Dedifferentiated amniotic fluid mesenchymal stem cell (primary cell): Measurements from ENCODE around the gene CHST12.
A peak's percentile ranks its signal among the peaks of the same experiment; 100 is the strongest.
"Not testable (repeated sequence)": the region's sequence is repeated elsewhere in the genome, so short reads cannot be mapped to it uniquely, and the experiment has no call there.

Source experiments
- DNase-seq: peaks from one replicate; pipeline ENCODE4 v3.0.0-alpha.2; 2016; ENCODE audit errors: extremely low spot score

The CHST12 gene

DNA sequence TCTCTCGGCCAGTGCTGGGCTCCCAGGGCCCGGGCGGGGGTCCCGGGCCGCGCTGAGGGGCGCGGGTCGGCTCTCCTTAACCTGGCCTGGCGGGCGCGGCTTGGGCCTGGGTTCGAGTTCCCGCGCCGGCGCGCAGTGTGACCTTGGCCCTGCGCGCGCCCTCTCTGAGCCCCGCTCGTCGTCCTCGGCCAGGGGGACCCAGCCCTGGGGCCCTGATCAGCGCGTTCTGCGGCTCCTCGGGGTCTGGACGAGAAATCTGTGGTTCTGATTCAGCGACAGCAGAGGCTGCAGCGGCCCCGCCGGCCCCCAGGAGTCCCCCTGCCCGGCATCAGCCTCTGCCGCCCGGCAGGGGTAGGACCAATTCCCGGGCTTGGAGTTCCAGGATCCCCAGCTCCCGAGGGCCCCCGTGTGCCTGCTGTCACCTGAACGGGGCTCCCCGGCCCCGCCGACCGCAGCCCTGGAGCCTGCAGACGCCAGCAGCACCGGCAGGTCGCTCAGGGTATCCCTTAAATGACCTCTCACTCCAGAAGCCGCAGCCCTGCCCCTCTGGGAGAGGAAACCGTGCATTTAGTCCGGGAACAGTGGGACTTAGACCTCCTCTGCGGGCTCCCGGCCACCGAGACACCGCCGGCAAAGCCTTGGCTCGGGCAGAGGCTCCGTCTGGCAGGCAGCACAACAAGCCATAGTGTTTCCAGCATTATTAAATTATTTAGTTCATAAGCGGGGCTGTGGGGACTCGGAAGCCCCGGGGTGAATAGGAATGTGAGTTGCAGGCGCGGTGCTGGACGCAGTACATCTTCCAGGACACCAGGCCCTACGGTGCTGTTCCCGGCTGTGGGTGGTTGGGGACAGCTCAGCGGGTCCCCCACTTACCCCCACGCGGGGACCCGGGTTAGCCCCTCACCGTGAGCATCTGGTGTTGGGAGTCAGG, 572 bp downstream of the CHST12 start:
- peak; percentile 16 for DNase-seq

DNA sequence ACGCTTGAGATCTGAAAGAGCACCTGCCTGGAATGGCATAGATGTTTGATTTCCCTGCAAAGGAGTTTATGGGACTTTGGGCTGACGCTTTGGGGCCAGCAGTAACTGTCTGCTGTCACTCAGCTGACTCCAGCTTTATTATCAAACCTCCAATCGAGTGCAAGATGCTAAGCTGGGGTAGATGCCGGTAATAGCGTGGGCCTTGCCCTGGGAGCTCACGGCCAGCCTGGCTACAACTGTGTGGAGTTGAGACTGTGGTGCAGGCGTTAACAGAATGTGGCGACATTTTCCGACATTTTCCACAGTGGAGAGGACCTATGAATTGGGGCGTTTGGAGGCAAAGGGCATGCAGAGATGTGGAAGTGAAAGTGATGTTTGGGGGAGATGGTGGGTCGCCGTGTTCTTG, 1.3 kb downstream of the CHST12 start:
- DNase-seq = no peak

DNA sequence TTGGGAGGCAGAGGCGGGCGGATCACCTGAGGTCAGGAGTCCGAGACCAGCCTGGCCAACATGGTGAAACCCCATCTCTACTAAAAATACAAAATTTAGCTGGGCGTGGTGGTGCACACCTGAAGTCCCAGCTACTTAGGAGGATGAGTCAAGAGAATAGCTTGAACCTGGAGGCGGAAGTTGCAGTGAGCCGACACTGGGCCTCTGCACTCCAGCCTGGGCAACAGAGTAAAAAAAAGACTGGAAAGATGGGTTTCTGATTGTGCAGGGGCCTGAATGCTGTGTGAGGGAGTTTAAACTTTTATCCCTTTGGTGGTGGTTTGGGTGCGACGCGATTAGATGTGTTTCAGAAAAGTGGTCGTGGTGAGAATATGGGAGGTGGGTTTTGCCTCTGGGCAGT, 1.8 kb downstream of the CHST12 start:
- no peak for DNase-seq

DNA sequence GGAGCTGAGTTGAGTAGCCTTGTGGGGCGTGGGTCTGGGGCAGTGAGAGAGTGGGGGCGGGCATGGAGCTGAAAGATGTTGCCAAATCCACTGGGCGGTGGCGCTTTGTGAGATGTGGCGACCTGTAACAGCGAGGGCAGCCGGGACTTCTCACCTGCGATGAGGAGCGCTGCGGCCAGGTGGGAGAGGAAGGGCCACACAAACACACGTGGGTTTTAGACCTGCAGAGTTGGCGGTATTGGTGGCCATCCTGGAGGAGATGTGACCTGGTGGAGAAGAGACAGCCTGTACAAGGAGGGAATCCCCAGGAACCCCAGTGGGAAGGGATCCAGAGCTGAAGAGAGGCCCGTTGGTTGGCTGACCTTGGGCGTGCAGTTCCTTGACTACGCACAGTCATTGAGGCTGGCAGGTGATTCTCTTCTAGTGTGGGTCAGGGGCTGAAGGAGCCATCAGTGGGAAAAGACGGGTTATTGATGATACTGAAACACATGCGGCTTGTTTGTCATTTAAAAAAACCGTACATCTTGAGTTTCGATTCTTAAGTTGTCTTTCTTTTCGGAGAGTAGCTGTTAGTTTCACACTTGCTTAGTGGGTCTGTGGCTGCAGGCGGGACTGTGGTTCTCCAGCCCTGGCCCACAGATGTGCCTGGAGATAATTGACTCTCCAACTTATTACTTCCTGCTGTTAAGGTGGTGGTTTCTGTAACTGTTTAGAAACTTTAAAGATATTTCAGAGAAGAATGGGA, 2.4 kb downstream of the CHST12 start:
- no peak for DNase-seq

DNA sequence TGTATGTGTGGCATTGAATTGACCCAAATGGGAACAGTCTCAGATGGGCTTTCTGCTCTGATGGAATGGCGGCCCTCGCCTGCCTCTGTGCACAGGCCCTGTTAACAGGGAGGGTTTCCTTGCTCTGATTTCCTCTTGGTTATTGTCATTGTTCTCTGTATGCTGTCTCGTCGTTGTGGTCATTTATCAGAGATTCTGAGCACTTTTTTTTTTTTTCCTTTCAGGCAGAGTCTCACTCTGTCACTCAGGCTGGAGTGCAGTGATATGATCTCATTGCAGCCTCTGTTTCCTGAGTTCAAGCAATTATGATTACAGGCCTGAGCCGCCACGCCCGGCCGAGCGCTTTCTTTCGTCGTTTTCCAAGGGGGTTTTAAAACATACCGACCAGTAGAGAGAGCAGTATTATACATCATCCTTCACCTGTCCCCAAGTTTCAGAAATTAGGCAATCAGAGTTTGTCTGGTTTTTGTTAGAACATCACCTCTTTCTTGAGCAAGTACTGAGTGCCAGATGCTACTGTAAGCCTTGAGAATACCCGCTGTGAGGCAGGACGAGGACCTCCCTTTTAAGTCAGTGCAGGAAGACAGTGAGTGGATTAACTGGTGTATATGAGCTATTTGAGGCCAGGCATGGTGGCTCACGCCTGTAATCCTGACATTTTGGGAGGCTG, 6.5 kb downstream of the CHST12 start:
- DNase-seq = no peak

DNA sequence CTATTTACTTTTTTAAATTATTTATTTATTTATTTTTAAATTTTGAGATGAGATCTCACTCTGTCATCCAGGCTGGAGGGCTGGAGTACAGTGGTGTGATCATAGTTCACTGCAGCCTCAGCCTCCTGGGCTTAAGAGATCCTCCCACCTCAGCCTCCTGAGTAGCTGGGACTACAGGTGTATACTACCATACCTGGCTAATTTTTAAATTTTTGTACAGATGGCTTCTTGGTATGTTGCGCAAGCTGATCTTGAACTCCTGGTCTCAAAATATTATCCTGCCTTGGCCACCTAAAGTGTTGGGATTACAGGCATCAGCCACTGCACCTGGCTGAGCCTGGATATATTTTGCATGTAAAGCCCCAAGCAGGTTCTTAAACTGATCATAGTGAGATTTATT, 7.6 kb downstream of the CHST12 start:
- no peak for DNase-seq

DNA sequence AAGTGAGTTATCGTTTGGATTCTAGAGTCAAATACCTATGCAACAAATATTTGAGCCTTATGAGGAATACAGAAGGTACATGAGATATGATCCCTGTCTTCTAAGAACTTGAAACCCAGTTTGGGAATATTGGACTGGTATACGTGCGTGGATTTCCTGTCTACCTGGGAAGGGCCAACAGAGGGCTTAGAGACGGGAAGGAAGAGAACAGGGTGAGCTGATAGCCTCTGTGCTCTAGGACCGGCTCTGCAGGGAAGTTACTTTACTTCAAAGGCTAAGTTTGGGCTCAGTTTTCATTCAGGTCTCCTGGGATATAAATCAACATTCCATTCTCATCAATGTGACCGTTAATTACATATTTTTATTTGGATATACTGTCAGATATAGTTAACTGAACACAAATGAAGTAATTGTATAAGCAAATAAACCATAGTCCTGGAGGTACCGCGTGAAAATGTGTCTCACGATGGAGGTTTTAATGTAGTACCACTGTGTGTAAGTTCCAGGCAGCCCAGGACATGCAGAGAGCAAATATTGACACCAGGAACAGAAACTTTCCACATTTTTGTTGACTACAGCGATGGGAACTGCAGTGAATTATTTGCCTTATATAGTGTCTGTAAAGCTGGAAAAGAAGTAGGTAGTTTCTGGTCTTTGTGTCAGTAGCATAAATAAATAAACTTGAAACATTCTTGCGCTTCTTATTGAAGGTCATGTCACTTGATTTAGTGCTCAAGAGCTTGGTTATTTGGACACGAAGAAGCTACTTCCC, 8.6 kb downstream of the CHST12 start:
- no peak for DNase-seq

DNA sequence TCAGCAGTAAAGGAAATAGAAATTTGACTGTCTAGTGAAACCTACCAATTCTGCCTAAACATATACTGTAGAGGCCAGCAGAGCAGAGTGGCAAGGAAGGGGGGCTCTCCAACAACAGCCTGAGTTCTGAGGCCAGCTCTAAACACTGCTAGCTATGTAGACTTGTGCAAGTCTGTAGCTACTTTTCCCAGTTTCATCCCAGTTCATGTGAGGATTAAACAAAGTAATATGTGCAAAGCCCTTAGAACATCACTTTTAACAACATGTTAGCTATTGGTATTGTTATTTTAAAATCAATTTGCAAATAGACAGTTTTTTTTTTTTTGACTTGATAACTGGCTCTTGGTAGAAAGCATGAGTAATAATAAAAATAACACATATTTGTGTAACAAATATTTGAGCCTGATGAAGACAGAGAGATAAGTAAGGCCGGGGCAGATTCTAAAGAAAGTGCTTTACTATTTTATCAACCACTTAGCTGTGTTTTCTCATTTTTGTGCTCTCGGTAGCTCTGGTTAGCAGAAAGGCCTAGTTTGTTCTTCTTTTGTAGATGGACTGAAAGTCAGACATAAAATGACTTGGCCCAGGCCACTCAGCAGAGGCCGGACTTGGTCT, 9.3 kb downstream of the CHST12 start:
- DNase-seq = no peak

DNA sequence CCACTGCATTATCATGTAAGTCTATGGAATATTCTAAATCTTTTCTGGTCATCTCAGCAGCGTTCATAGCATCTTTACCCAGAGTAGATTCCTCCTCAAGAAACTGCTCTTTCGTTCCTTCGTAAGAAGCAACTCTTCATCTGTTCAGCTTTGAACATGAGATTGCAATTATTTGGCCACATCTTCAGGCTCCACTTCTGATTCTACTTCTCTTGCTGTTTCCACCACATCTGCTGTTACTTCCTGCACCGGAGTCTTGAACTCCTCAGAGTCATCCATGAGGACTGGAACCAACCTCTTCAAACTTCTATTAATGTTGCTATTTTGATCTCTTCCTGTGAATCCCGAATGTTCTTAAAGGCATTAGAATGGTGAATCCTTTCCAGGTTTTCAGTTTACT, 12.7 kb downstream of the CHST12 start:
- DNase-seq = no peak

DNA sequence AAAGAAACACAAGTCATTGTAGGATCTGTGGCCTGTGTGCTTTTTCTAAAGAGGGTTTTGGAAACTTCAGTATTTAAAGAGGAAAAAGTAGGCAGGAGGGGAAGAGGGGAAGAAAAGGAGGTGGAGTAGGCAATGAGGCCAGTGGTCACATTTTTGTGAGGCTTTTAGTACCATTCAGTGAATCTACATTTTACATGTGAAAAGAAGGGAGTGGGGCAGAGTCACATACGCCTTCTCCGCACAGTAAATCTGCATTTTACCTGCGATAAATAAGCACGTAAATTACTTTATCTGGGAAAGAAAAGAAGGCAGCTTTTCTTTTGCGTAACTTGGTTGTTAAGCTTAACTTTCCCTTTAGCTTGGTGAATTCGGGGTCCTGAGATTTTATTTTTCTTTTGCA, 13.2 kb downstream of the CHST12 start:
- no peak for DNase-seq

DNA sequence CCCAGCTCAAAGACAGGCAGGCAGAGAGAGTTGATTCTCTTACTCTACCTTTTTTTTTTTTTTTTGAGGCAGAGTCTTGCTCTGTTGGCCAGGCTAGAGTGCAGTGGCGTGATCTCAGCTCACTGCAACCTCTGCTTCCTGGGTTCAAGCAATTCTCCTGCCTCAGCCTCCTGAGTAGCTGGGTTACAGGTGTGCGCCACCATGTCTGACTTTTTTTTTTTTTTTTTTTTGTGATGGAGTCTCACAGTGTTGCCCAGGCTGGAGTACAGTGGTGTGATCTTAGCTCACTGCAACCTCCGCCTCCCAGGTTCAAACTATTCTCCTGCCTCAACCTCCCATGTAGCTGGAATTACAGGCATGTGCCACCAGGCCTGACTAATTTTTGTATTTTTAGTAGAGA, 13.8 kb downstream of the CHST12 start:
- DNase-seq = not testable (repeated sequence)

DNA sequence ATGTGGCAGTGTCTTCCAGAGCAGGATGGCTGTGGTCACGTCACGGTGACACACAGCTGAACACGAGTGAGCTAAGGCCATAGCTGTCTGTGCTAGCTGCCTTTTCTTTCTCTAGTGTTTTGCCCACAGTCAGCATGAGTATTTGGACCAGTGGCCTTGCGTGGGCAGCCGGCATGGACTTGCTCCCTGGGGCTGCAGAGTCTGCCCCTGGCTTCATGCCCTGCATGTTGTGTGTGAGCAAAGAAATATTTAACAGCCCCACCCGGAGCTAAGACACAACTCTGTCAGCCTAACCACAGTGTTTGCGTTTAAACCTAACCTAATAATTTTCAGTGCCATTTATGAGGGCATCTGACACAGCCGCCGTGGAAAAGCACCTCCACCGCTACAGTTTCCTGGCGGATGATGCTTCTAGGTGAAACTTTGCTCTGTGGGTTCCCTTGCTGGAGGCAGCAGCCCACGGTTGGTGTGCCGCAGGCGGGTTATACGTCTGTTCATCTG, 14.6 kb downstream of the CHST12 start:
- peak; percentile 59 for DNase-seq

DNA sequence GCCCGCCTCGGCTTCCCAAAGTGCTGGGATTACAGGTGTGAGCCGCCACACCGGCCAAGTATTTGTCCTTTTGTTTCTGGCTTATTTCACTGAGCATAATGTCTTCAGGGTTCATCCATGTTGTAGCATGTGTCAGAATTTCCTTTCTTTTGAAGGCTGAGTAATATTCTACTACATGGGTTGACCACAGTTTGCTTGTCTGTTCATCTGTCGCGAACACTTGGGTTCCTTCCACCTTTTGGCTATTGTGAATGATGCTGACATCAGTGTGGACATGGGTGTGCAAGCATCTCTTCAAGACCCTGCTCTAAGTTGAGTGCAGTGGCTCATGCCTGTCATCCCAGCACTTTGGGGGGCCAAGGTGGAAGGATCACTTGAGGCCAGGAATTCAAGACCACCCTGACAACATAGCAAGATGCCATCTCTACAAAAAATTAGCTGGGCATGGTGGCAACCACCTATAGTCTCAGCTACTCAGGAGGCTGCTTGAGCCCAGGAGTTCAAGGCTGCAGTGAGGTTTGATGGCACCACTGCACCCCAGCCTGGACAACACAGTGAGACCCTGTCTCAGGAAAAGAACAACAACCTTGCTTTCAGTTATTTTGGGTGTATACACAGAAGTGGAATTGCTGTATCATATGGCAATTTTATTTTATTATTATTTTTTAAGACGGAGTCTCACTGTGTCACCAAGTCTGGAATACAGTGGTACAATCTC, 17.0 kb downstream of the CHST12 start:
- no peak for DNase-seq

DNA sequence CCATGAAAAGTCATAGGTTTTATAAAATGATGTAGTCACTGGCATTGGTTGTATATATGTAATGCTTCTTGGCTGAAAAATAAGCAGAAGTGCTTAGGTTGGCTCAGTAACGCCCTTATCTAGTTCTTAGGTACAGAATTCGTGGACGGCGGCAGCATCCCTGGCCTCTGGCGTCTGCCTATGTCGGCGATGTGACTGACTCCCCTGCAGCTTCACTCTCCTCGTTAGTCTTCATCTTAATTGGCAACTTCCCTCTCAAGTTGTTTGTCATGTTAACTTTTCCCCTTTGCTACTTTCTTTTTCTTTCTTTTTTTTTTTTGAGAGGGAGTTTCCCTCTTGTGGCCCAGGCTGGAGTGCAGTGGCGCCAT, 18.5 kb downstream of the CHST12 start:
- no peak for DNase-seq

DNA sequence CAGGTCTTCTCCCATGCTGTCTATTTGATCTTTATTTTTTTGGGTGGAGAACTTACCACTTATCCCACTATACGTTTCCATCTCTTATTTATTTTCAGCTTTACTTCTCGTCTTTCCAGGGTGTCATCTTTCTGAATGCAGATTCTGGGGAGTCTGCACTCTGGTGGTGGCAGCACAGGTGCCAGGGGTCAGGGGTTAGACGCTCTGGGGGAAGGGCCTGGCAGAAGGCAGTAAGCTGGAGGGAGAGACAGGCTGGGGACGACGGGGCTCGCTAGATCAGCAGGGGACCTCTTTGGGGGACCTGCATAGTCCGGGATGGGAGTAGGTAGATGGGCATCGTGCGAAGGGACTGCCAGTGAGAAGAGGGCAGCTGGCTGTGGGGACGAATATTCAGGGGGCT, 22.3 kb downstream of the CHST12 start:
- no peak for DNase-seq

DNA sequence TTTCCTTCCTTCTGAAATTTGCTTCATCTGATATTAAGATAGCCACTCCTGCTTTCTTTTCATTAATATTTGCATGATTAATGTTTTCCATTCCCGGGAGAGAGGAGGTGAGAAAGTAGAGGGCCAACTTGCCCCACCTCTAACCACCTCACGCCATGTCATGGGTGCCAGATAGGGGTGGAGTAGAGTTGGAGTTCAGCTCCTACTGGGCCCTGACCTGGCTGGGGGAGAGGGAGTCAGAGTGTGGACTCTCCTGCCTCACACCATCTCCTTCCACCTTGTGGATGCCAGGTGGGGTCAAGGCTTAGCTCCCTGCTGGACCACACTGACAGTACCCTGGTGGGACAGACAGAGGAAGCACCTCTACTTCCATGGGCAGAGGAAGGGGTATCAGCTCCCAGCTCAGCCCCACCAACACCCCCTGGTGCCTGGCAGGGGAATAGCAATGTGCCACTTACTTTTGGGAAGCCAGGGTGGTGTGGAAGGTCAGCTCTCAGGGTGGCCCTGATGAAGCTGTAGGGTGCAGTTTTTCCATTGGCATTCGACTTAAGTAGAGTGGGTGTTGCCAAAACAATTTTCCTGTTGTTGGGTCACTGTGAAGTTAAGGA, 28.0 kb downstream of the CHST12 start:
- no peak for DNase-seq

DNA sequence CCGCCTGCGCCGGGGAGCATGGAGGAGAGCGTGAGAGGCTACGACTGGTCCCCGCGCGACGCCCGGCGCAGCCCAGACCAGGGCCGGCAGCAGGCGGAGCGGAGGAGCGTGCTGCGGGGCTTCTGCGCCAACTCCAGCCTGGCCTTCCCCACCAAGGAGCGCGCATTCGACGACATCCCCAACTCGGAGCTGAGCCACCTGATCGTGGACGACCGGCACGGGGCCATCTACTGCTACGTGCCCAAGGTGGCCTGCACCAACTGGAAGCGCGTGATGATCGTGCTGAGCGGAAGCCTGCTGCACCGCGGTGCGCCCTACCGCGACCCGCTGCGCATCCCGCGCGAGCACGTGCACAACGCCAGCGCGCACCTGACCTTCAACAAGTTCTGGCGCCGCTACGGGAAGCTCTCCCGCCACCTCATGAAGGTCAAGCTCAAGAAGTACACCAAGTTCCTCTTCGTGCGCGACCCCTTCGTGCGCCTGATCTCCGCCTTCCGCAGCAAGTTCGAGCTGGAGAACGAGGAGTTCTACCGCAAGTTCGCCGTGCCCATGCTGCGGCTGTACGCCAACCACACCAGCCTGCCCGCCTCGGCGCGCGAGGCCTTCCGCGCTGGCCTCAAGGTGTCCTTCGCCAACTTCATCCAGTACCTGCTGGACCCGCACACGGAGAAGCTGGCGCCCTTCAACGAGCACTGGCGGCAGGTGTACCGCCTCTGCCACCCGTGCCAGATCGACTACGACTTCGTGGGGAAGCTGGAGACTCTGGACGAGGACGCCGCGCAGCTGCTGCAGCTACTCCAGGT, 29.7 kb downstream of the CHST12 start:
- no peak for DNase-seq

DNA sequence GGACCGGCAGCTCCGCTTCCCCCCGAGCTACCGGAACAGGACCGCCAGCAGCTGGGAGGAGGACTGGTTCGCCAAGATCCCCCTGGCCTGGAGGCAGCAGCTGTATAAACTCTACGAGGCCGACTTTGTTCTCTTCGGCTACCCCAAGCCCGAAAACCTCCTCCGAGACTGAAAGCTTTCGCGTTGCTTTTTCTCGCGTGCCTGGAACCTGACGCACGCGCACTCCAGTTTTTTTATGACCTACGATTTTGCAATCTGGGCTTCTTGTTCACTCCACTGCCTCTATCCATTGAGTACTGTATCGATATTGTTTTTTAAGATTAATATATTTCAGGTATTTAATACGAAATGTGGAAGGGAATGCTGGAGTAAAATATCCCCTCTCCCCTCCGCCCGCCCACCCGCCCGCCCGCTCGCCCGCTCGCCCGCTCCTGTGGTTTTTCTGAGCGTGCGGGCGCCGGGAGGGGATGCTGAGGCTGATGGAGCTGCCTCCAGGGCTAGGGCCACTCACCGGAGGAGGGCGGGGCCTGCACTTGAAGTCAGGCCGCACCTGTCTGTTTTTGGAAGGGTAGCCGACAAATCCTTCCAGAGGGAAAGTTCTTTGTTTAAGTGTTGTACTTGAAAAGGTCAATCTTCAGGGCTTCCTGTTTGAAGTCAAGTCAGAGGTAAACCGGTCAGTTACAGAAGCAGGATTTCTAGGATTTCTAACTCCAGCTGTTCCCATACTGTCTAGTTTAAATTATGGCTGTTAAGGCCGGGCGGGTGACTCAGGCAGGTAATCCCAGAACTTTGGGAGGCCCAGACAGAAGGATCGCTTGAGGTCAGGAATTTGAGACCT, 30.5 kb downstream of the CHST12 start:
- no peak for DNase-seq
